Ramos (cell line): Measurements from ENCODE around the gene RABEP2.
"Not testable (repeated sequence)": the region's sequence is repeated elsewhere in the genome, so short reads cannot be mapped to it uniquely, and the experiment has no call there.

Experiments
- in situ Hi-C: fragments of 300-500 bp; cut with MboI; formaldehyde crosslinking; loops from one replicate; pipeline ENCODE4 v1.14.3; 2022; ENCODE audit warnings: low sequenced_read_pairs; ENCODE audit not compliant: unreplicated experiment

The RABEP2 gene

GRCh38 chr16:28905229-28905754 lies 19.7 kb downstream of the RABEP2 start:
- in situ Hi-C loops: no loop called here

GRCh38 chr16:28904828-28905227 lies 20.2 kb downstream of the RABEP2 start:
- in situ Hi-C loops: no loop called here

- in situ Hi-C loops: no loop called here
Measured at GRCh38 chr16:28904363-28904762, 20.7 kb downstream of the RABEP2 start.

- in situ Hi-C loops: no loop called here
Measured at GRCh38 chr16:28903344-28904042, 21.5 kb downstream of the RABEP2 start.

GRCh38 chr16:28902909-28903308 lies 22.1 kb downstream of the RABEP2 start:
- in situ Hi-C loops: no loop called here

- in situ Hi-C loops: no loop called here
Measured at GRCh38 chr16:28901862-28902261, 23.2 kb downstream of the RABEP2 start.

GRCh38 chr16:28900601-28901000 lies 24.4 kb downstream of the RABEP2 start:
- in situ Hi-C loops: no loop called here

GRCh38 chr16:28899882-28900590 lies 25.0 kb downstream of the RABEP2 start:
- in situ Hi-C loops: no loop called here

GRCh38 chr16:28898942-28899341 lies 26.1 kb downstream of the RABEP2 start:
- in situ Hi-C loops: no loop called here

- in situ Hi-C loops: no loop called here
Measured at GRCh38 chr16:28898266-28898665, 26.8 kb downstream of the RABEP2 start.

- in situ Hi-C loops: no loop called here
Measured at GRCh38 chr16:28897826-28898225, 27.2 kb downstream of the RABEP2 start.

- in situ Hi-C loops: no loop called here
Measured at GRCh38 chr16:28895609-28896008, 29.4 kb downstream of the RABEP2 start.

GRCh38 chr16:28893291-28893690 lies 31.7 kb downstream of the RABEP2 start:
- in situ Hi-C loops: no loop called here

GRCh38 chr16:28891964-28892890 lies 32.8 kb downstream of the RABEP2 start:
- in situ Hi-C loops: no loop called here

- in situ Hi-C loops: not testable (repeated sequence)
Measured at GRCh38 chr16:28890355-28890754, 34.7 kb downstream of the RABEP2 start.

- in situ Hi-C loops: no loop called here
Measured at GRCh38 chr16:28886945-28887344, 38.1 kb downstream of the RABEP2 start.

GRCh38 chr16:28884045-28884444 lies 41.0 kb downstream of the RABEP2 start:
- in situ Hi-C loops: loop anchor here (5.0 kb wide), 1 partner anchor 52 kb away; no protein-coding TSS in a partner anchor

GRCh38 chr16:28883221-28883996 lies 41.6 kb downstream of the RABEP2 start:
- in situ Hi-C loops: loop anchor here (5.0 kb wide), 1 partner anchor 51 kb away; no protein-coding TSS in a partner anchor

- in situ Hi-C loops: loop anchor here (5.0 kb wide), 1 partner anchor 50 kb away; no protein-coding TSS in a partner anchor
Measured at GRCh38 chr16:28882551-28883160, 42.4 kb downstream of the RABEP2 start.
